Measurements from ENCODE around the gene FSD1L.
"Not testable (repeated sequence)": the region's sequence is repeated elsewhere in the genome, so short reads cannot be mapped to it uniquely, and the experiment has no call there.

FSD1L gene

DNA sequence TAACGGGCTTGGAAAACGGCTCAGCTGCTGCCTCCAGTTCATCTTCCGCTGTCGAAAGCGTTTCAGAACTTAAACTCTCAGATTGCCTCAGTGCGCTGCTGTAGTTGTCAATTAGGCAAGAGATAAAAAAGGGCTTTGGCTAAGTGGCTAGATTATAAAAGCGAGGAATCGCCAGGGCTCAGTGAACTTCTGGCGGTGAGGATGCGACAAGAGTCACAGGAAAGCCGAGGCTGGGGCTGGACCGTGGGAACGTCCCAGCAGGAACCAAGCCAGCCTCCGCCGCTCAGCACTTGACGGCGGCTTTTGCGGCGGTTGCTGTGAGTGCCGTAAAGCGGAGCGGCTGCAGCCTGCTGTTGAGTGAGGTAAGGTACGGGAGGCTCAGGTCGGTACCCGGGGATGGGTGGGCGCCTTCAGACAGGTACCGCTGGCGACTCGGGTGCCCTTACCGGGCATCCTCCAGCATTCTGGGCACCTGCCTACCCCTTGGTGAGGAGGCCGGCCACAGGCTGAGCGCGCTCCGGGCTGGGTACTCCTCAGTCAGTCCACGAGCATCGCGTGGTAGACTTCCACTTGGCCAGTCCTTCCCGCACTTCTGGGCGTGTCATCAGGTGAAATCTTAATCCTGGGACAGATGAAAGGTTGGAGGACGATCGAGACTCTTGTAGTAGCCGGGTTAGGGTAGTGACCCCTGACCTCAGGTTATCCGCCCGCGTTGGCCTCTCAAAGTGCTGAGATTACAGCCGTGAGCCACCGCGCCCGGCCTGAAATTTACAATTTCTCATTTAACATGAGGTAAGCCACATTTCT lies 110.2 kb downstream of the FSD1L start, which contains the start of gene FKTN:
Gene FKTN (plus strand): TSS at position 328 of the 807 bp plus-strand sequence. CDS start 16,902 bp downstream, outside the sequence.
- peak; percentile 88 for DNase-seq (ENCODE audit: low read depth)

DNA sequence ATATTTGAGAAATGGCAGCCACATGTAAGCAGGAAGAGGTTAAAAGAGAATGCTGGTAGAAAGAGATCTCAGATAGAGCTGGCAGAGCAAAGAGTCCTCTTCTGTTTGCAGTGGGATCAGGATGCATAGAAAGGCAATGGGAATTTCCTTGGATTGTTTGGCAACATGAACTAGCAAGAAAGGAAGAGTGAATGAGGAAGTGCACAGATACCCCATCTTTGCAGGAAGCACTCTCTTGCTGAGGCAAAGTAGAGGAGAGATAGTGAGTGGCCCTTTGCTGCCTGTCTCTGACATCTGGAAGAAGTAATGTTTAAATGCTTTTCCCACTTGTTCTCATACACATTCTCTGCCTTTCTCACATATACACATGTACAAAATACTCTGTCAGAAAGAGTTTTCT lies 124.6 kb downstream of the FSD1L start:
- DNase-seq (ENCODE audit: low read depth) = no peak

DNA sequence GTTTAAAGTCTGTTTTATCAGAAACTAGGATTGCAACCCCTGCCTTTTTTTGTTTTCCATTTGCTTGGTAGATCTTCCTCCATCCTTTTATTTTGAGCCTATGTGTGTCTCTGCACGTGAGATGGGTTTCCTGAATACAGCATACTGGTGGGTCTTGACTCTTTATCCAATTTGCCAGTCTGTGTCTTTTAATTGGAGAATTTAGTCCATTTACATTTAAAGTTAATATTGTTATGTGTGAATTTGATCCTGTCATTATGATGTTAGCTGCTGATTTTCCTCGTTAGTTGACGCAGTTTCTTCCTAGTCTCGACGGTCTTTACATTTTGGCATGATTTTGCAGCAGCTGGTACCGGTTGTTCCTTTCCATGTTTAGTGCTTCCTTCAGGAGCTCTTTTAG lies 132.1 kb downstream of the FSD1L start:
- DNase-seq (ENCODE audit: low read depth) = not testable (repeated sequence)

DNA sequence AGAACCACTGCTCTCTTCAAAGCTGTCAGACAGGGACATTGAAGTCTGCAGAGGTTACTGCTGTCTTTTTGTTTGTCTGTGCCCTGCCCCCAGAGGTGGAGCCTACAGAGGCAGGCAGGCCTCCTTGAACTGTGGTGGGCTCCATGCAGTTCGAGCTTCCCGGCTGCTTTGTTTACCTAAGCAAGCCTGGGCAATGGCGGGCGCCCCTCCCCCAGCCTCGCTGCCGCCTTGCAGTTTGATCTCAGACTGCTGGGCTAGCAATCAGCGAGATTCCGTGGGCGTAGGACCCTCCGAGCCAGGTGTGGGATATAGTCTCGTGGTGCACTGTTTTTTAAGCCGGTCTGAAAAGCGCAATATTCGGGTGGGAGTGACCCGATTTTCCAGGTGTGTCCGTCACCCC lies 133.7 kb downstream of the FSD1L start:
- DNase-seq (ENCODE audit: low read depth) = not testable (repeated sequence)

GRCh38 chr9:105593145-105593544 lies 145.3 kb downstream of the FSD1L start:
- no peak for DNase-seq (ENCODE audit: low read depth)

Data from EH (cell line).